ENCODE measurements around the gene SENP5.

GRCh38 chr3:196915375-196915774 lies 47.7 kb downstream of the SENP5 start:
- no peak for TF ChIP-seq POLR2A (IDR thresholded peaks at IDR 0.05)
- no peak for TF ChIP-seq CTCF (IDR thresholded peaks at IDR 0.05)
